ENCODE data around the gene SP2.

Gene SP2

DNA sequence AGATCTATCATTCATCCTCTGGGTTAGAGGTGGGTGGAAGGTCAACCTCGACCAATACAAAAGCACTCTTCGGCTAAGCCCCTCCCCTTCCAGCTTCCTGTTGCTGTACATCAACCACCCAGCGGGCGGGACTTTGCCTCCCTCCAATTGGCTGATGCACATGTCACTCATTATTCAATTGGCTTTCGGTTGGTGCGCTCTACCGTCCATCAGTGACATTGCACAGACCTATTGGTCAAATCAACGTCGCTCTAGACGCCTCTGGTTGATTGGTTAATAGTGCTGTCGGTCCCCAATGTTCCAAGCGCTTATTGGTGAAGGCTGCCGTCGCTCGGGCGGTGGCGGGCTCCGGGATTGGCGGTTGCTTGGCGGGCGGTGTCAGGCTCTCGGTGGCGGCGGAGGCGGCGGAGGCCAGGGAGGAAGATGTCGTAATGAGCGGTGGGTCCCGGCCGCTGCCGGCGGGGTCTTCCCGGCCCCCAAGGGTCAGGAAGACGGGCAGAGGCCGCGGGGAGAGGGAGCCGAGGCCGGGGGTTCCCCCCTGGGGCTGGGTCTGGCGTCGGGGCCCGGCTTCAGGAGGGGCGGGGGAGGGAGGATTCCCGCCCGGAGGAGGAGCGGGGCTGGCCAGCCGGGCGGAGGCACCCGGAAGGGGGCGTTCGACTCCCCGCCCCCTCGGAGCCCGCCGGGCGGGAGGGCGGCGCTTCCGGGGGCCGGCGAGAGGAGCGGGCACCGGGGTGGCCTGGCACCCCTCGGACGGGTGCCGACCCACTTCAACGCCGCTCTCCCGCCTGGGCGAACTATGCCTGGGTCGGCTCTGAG lies at the start of gene SP2:
SP2 (plus strand) TSS at position 381 of the 816 bp plus-strand sequence; CDS start at position 432, 51 bp downstream.
- peak; percentile 98 for DNase-seq

DNA sequence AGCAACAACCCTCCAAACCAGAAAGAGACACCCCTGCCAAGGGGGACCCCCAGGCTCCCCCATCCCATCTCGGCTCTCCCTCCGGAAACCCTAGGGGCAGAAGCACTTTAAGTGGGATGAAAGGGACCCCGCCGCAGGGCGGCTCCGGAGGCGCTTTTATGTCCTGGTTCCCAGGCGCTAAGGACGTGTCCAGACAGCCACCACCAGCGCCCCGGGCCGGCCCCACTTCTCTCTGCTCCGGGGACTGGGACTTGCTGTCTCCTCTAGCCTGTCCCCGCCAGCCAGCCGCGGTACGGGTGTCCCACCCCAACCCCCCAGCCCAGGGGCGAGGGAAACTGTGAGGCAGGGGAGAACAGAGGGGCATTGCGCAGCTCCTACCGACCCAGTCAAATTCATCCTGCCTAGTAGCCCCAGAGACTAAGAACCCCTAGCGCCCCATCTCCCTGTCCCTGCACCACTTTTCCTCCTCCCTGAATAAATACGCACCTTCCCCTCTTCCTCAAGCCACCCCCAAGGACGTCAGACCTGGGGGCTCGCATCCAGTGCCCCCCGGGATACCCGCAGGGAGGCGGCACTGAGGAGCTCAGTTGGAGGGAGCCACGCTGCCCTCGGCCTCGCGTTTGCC lies 49.2 kb upstream of the SP2 start:
- DNase-seq: no peak

DNA sequence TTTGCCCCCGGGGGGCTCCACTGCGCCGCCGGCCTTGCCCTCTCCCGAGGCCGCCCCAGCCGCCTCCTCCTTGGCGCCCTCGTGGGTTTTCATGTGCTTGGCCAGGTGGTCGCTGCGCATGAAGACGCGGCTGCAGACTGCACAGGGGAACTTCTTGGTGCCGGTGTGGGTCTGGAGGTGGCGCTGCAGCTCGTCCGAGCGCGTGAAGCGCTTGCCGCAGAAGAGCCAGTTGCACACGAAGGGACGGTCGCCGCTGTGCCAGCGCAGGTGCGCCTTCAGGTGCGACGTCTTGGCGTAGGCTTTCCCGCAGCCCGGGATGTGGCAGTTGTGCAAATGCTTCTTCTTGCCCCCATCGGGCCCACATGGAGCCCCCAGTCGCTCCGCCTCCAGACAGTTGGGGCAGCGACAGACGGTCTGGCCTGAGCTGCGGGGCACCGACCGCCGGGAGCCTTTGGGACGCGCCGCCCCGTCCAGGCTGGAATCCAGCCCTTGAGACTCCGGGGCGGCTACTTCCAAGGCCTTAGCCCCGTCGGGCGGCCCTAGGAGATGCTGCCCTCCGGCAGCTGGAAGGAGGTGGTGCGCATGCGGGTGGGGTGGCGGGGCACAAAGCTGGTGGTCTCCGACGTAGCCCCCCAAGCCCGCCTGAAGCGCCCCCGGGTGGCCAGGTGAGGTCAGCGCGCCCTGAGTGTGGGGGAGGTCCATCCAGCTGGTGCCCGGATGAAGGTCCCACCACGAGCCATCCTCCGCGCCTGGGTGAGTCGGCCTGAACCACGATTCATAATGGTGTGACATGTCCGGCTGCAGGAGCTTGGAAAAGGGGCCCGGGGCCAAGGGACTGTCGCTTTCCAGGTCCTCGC lies 48.5 kb upstream of the SP2 start:
- DNase-seq: peak; percentile 30

DNA sequence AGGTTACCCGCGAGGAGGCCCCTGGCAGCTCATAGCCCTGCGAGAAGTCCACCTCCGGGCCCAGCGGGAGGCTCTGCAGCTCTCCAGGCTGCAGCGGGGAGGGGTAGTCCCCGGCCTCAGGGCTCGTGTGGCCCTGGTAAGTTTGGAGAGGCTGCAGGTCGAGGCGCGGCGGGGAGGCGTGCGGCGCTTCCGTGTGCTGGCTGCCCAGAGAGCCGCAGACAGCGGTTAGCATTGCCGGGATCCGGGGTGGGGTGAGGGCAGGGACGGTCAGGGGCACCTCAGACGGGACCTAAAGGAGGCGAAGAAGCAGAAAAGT lies 47.9 kb upstream of the SP2 start:
- no peak for DNase-seq

DNA sequence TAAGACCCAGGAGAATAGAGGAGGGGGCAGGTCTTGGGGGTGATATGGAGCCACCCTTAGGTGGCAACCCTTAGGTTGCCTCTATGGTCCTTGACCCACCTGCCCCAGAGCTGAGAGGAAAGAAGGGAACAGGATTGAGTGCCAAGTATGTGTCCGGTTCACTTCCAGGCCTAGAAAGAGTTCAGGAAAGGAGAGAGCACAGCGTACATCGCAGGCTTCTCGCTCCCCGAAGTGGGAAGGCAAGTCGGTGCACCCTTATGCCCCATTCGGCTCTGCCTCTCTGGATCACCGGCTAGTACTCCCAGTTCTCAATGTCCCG lies 45.7 kb upstream of the SP2 start:
- DNase-seq: no peak

DNA sequence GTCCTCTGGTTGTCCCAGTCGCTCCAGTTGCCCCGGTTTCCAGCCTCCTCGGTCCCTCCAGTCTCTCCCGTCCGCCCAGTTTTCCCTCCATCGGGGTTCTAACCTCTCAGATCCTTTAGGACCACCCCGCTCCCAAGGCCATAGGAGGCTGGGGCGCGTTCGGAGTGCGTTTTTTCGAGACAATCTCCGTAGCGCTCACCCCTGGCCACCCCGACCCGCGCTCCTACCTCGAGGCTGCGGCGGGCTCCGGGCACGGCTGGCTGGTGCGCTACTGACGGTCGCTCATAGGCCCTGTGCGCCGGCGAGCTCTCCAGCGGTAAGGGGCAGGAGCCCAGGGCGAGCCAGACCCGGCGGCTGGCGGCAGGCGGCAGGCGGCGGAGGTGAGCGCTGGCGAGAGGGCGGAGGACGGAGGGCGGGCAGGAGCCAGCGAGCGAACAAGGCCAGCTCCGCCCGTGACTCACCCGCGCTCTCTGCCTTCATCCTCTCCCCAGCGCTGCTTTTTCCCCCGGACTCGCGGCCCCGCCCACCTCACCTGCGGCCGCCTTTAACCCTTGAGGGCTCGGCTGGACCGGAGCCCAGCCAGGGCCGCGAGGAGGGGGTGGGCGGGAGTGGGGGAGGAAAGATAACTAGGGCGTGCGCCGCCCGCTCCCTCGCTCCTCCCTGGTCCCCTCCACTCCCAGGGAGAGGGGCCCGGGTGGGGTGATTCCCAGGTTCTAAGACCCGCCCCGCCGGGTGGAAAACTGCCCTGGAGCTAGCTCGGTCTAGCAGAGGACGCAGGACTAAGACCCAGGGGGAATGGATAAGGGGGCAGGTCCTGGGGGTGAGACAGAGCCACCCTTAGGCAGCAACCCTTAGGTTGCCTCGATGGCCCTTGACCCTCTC lies 45.1 kb upstream of the SP2 start, which contains the start of gene SP6:
SP6 (minus strand) TSS at position 472 of the 882 bp plus-strand sequence. CDS start 2,734 bp downstream, outside the sequence.
- DNase-seq: peak; percentile 71

DNA sequence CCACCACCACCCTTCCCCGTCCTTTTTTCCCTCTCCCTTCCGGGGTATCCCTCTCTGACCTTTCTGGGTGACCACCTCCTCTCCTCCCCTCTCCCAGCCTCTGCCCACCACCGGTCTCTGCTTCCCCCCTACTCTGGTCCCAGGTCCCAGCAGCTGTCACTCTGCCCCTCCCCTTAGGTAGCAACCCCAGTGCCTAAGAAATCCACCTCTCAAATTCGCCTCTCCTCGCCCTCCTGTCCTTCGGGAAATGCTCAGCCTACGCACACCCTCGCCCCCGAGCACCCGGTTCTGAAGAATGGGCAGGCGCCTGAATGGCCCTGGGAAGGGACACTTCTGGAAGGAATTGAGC lies 44.3 kb upstream of the SP2 start:
- no peak for DNase-seq

DNA sequence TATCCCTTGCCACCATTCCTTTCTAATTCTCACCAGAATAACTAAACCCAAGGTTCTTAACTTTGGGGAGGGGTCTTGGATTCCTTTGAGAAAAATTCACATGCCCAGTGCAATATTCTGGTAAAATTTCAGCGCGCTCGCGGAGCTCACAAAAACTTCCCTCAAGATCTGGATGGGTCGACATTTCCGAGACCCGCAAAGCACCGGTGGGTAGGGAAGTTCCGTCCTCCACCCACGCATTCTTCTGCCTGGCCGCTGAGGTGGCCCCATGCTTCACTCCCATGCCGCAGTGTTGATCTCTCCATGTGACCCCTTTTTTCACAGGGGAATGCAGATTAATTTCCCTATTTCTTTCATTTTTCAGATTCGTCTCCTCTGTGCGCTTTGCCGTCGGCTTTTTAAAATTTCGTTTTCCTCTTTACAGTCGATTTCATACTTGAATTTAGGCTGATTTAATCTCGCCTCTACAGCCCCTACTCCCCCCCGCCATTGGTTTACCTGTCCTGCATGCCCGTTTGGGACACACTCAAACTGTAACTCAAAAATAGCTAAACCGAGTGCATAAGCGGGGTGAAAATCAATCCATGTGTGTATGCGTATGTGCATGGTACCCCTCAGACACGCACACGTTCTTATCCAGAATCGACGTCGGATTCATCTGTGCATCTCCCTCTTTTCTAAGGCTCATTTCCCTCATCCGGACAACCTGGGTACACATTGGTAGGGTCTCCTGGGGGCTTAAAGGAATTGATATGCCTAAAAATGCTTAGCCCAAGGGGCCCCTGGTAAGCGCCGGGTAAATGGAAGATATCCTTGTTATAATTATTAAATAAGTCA lies 43.7 kb upstream of the SP2 start:
- no peak for DNase-seq

DNA sequence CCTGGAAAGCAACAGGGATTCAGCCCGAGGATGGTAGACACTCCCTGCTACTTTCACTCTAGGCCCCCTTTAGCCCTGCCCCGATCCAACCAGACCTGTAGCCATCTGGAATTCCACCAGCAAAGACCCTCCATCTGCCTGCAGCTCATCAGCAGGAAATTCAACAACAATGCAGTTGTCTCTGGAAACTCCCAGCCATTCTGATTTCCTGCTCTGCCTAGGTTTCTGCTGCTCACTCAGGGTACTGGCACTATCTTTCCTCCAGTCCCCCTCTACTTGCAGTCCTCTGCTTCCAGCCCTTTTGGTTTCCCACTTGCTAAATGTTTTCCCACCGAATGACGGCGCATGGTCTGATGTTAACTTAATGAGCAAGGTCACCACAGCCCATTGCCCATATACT lies 42.4 kb upstream of the SP2 start:
- DNase-seq: no peak

DNA sequence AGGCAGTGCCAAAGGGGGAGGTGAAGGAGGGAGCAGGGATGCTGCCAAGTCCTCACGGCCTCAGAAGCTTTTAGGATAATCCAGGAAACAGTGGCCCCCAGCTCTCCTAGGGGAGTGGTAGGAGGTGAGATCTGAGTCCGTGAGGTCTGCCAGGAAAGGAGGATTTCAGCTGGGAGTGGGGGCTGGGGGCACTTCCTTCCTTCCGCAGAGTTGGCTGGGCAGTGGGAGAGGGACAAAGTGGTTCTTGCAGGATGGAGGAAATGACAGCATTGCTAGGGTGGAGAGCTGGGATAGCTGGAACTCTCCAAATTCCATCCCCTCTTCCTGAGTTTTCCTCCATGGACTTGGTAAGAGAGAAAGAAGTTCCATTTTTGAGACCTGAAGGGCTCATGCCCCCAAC lies 40.3 kb upstream of the SP2 start:
- DNase-seq: no peak

DNA sequence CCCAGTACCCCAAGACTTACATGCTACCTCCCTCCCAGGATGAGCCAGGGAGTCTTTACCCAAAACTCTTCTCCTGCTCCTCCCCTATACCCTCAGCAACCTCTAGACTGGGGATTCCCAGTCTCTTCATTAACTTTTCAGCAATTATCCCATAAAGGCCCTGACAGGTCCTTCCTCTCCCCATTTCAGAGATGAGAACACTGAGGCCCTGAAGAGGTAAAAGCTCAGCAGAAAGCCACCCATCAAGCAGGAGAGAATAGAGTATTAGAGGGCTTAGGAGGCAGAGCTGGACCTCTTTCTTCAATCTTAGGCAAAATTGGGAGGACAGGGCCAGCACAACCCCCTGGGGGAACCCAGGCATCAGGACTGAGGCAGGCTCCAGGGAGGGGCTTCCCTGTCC lies 39.2 kb upstream of the SP2 start:
- DNase-seq: no peak

DNA sequence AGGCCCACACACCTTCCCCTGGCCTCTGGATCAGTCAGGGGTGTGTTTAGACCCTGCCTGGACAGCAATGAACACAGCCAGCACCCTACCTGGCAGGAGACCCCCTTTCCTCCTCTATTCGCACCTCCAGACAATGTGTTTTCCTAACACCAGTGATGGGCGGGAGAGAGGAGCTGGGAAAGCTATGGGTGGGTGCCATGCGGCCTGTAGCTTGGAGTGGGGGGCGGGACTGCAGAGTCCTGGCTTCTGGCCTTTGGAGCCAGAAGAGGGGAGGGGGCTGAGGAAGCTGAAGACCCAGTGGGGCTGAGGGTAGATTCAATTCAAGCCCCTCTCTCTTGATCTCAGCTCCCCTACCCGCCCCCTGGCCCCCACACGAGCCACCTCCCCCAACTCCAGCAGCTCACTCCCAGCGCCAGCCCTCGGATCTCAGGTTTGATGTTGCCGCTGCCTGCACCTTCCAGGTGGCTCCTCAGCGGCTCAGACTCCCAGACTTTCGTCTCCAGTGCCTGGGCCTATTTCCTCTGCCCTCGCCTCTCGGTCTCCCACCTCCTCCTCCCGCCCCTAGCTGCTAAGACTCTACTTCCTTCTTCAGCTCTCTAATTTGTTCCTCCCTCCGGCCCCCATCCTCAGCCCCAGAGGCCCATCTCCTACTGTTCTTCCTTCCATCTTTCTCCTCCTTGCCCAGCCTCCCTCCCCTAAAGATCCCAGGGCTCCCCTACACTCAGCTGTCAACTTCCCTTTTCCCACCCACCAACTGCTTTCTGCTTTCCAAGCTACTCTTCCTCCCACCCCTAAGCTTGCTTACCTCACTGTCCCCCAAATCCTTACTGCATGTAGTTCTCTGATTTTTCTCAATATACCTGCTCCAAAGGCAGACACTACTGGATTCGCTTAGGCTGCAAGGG lies 38.2 kb upstream of the SP2 start:
- no peak for DNase-seq

DNA sequence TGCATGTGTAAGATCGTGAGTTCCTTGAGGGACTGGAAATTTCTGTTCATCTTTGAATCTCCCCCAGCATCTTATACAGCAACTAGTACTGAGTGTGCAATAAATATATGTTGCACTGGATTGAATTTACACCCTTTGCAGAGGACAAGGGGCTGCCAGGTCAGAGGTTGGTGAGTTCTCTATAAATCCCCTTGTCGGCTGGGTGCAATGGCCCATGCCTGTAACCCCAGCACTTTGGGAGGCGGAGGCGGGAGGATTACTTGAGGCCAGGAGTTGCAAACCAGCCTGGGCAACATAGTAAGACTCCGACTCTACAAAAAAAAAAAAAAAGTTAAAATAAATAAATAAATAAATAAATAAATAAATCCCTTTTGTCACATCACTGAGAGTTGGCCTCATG lies 35.6 kb upstream of the SP2 start:
- DNase-seq: no peak

DNA sequence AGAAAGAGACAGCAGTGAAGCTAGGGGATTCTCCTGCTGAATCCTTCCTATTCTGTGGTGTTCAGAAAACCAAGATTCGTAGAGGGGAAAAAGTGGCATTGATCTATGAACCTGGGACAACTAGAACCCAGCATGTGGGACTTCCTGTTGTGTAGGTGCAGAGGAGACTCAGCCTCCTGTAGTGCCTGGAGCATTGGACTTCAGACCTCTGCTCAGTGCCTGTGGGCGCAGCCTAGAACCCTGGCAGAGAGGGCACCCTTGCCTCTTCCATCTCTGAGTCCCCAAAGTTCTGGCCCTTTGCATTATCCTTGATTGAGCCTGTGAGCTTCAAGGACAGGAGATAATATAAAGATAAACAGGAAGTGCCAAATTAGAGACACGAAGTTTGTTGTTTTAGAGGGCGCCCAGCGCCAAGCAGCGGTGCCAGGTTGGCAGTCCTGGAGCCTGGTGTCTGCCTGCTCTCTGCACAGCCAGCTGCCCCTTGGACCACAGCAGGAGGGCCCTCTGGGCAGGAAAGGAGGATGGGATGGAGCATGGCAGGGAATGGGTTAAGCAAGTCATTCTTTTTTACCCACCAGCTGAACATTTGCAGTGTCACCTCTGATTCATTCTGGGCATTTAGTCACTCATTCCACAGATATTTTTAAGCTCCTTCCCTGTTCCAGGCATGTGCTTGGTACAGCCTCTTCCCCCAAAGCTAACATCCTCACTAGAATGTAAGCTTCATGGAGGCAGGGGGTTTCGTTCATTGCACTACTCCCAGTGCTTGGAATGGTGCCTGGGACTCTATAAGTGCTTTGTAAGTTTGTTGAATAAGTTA lies 33.2 kb upstream of the SP2 start:
- DNase-seq: no peak

DNA sequence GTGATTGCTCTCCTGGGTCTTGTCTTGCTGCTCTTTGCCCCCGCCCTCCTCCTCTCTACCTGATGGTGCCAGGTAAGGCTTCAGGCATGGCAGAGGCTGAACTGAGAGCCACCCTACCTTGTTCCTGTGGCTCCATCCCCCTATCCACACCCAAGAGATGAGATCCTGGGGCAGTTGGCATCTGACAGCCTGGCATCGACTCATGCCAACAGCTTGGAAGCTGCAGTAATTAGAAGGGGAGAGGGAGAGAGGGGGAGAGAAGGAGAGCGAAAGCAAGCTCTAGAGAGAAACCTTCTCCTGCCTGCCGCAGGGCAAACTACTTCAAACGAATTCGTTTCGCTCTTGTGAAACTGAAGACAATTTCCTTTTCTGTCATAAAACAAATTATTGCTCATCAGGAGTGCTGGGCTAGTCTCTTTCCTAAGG lies 31.2 kb upstream of the SP2 start:
- DNase-seq: peak; percentile 34

DNA sequence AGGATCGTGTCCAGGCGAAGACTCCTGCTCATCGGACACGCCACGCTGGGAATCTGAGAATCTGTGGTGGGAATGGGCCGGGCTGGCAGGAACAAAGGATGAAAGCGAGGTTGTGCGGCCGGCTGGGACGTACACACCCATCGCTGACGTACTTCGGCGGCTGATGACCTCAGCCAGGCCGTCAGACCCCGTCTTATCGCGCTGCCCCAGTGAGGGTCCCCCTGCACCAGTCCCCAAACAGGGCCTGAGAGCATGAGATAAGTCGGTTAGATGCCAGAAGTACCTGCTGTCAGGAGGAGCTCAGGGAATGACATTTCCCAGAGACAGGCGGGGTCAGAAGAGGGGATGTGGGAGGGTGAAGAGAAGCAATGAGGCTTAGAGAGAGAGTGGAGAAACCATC lies 29.1 kb upstream of the SP2 start:
- no peak for DNase-seq

DNA sequence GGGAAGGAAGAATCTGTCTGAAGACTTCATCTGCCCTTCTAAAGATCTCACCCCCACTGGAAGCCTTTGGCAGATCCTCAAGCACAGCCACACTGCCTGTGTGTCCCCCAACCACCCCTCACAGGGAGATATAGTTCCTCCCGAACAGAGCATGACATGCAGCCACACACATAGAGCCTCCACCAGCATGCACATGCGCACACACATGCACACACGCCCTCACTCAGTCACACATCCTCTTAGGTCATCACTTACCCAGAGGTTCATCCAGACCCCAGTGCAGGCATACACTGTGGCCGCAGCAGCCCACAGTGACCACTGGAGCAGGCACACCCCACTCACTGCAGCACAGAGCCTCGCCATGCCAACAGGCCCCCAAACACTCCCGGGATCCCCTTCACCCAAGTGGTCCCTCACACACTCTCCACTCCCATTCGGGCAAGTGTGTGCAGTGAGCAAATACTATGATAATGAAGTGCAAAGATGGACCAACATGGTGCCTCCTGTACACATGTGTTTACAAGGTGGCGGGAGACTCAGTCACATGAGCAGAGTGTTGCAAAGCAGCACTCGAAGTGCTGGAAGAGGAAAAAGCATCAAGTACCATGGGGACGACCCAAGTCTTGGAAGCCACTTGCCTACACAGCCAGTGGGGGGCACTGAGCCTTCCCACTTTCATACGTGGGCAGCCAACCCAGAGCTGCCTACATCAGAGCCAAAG lies 28.1 kb upstream of the SP2 start:
- no peak for DNase-seq

DNA sequence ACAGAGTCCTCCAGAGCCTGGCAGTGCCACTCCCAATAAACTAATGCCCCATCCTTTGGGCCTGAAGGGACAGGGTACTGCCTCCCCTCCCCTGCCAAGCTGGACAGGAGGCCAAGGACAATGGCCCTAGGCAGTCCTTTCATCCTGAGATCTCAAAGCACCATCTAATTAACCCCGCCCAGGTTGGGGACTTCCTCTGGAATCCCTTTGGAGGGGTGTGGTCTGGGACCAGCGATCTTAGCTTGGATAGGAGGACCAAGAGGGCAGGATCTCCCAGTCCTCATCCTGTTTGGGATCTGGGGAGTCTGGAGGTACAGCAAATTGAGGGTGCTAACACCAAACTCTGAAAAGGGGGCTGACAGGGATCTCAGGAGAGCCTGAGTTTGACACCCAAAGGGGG lies 26.9 kb upstream of the SP2 start:
- DNase-seq: no peak

DNA sequence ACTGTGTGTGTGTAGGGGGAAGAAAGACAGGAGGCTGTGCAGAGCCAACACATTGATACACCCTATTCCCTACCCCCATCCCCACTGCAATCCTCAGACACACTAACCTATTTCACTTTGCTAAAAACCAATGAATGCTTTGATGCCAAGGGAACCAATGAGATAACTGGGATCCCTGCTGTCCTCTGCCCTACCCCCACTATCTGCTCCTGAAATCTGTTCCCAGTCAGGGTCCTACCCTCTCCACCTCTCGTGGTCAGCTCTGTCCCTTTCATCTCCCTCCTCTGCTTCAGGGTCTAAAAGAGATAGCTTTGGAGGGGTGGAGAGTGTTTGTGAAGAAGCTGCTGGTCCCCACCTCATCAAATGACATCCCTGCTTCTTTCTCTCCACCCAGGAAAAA lies 26.0 kb upstream of the SP2 start:
- no peak for DNase-seq

Data from activated naive CD4-positive, alpha-beta T cell treated with anti-CD3 and anti-CD28 coated beads, Interleukin-2, amount 50 U/mL, for 16 hours (primary cell).